ENCODE data around the gene IHH. TPM values are rescaled to one million over a fixed set of nuclear protein-coding genes. Genes with fewer than 3 reads are reported as not detected.

IHH gene
- total RNA-seq, 4 donors from 2014 or later, result not detected

- 91% methylated on average over 16 of the region's 43 CpGs for WGBS
- Histone ChIP-seq H3K36me3 (no peaks in the 10 kb centered on the region), H3K4me3 (no peak overlapping the region), H3K27ac (replicated peaks in 1 of 4) (no peak overlapping the region), H3K4me1 (peaks cover 29 to 32% (median 31%) of the 10 kb centered on the region in 4 donors), H3K27me3 (peaks cover 10 to 85% (median 37%) of the 10 kb centered on the region in 4 donors), H3K9me3 (no peaks in the 10 kb centered on the region)
- no peak for DNase-seq (ENCODE audit: extremely low spot score)
- intact Hi-C loops (cut with DNase I), result loop anchor here (10.0 kb wide), 1 partner anchor 250 kb away; the partner anchor contains the start of gene PTPRN
- TF ChIP-seq POLR2AphosphoS5 (IDR thresholded peaks at IDR 0.05), result no peak
- TF ChIP-seq CTCF (IDR thresholded peaks at IDR 0.05), result no peak
- no peak for TF ChIP-seq POLR2A (IDR thresholded peaks at IDR 0.05; ENCODE audit: low read depth)
- no peak for TF ChIP-seq EP300 (IDR thresholded peaks at IDR 0.05)
Measured at GRCh38 chr2:219054956-219055903, 5.5 kb downstream of the IHH start.

- Histone ChIP-seq H3K36me3 (no peaks in the 10 kb centered on the region), H3K27me3 (peaks cover 0 to 81% (median 0%) of the 10 kb centered on the region in 4 donors), H3K9me3 (no peaks in the 10 kb centered on the region), H3K27ac (replicated peaks in 1 of 4) (no peak overlapping the region), H3K4me3 (no peak overlapping the region), H3K4me1 (no peaks in the 10 kb centered on the region)
- no peak for DNase-seq (ENCODE audit: extremely low spot score)
- intact Hi-C loops (cut with DNase I), result no loop called here
- TF ChIP-seq CTCF (IDR thresholded peaks at IDR 0.05) (no peak), EP300 (IDR thresholded peaks at IDR 0.05) (no peak), POLR2AphosphoS5 (IDR thresholded peaks at IDR 0.05) (no peak), POLR2A (IDR thresholded peaks at IDR 0.05; ENCODE audit: low read depth) (no peak)
- WGBS, result 83% methylated on average over 4 of the region's 6 CpGs
Measured at GRCh38 chr2:219049282-219049681, 11.4 kb downstream of the IHH start.

- TF ChIP-seq POLR2AphosphoS5 (IDR thresholded peaks at IDR 0.05) (no peak), EP300 (IDR thresholded peaks at IDR 0.05) (no peak), POLR2A (IDR thresholded peaks at IDR 0.05; ENCODE audit: low read depth) (no peak), CTCF (IDR thresholded peaks at IDR 0.05) (no peak)
- Histone ChIP-seq H3K27me3 (peaks cover 0 to 96% (median 7%) of the 10 kb centered on the region in 4 donors), H3K36me3 (no peaks in the 10 kb centered on the region), H3K9me3 (no peaks in the 10 kb centered on the region), H3K4me1 (peaks cover 0 to 5% (median 4%) of the 10 kb centered on the region in 4 donors), H3K27ac (replicated peaks in 1 of 4) (no peak overlapping the region), H3K4me3 (no peak overlapping the region)
- intact Hi-C loops (cut with DNase I), result no loop called here
- WGBS, result 3% methylated on average over 6 of the region's 6 CpGs
- no peak for DNase-seq (ENCODE audit: extremely low spot score)
Measured at GRCh38 chr2:219045937-219046550, 14.7 kb downstream of the IHH start.

- intact Hi-C loops (cut with DNase I), result no loop called here
- WGBS, result 92% methylated on average over 2 of the region's 2 CpGs
- H3K4me1 ChIP-seq, result peaks cover 0 to 5% (median 5%) of the 10 kb centered on the region in 4 donors
- no peak overlapping the region for H3K27ac ChIP-seq (replicated peaks in 1 of 4)
- H3K4me3 ChIP-seq, result no peak overlapping the region
- H3K9me3 ChIP-seq, result no peaks in the 10 kb centered on the region
- no peak for DNase-seq (ENCODE audit: extremely low spot score)
- H3K36me3 ChIP-seq, result no peaks in the 10 kb centered on the region
- TF ChIP-seq EP300 (IDR thresholded peaks at IDR 0.05) (no peak), CTCF (IDR thresholded peaks at IDR 0.05) (no peak), POLR2A (IDR thresholded peaks at IDR 0.05; ENCODE audit: low read depth) (no peak), POLR2AphosphoS5 (IDR thresholded peaks at IDR 0.05) (no peak)
- H3K27me3 ChIP-seq, result peaks cover 0 to 96% (median 7%) of the 10 kb centered on the region in 4 donors
Measured at GRCh38 chr2:219042750-219043149, 18.0 kb downstream of the IHH start.

All from esophagus muscularis mucosa (tissue), 4 donors.